Measurements from ENCODE around the gene CPEB3.

GRCh38 chr10:92119340-92119739 is 171.5 kb downstream of the CPEB3 start:
- TF ChIP-seq CTCF (conservative IDR thresholded peaks at IDR 0.05 in 1 of 2, IDR thresholded peaks at IDR 0.05 in 1 of 2; ENCODE audit: low read depth in 1 of 2, low read length in 2 of 2) (no peak), EZH2 (IDR thresholded peaks at IDR 0.05; ENCODE audit: low read length, missing control alignments) (no peak)
